Measurements from ENCODE around the gene LEKR1. TPM values are rescaled to one million over a fixed set of nuclear protein-coding genes. Genes with fewer than 3 reads are reported as not detected.
A peak's percentile ranks its signal among the peaks of the same experiment; 100 is the strongest.

Gene LEKR1
- total and polyA plus RNA-seq, 2 of the 13 experiments (the other 11 are each of a cell fraction or from before 2014, with no cell fraction given), result 0.49 to 1.5 TPM

DNA sequence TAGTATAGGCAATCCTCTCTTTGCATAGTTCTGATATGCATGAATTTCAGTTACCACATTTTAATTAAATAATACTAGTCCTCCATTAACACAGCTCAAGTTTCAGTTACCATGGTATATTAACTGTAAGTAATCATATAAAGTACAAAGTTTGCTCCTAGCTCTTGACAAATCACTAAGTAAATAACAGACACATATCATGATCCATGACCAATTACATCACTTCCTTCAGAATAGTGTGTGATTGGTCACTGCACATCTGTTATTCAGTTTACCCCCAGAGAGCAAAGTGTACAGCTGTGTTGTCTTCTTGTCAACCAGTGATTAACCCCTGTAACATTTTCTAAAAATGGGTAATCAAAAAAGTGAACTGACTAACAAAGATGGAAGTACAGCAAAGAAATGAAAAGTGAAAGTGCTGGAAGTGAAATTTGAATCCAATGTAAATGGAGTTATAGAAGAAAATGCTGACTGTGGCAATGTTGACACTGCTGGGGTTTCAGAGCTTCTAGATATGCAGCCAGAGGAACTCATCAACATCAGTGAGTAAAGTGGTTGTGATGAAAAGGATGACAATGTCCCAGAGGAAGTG lies 30.2 kb upstream of the LEKR1 start (continued):
- TF ChIP-seq, protein P1, sequence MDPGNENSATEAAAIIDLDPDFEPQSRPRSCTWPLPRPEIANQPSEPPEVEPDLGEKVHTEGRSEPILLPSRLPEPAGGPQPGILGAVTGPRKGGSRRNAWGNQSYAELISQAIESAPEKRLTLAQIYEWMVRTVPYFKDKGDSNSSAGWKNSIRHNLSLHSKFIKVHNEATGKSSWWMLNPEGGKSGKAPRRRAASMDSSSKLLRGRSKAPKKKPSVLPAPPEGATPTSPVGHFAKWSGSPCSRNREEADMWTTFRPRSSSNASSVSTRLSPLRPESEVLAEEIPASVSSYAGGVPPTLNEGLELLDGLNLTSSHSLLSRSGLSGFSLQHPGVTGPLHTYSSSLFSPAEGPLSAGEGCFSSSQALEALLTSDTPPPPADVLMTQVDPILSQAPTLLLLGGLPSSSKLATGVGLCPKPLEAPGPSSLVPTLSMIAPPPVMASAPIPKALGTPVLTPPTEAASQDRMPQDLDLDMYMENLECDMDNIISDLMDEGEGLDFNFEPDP (CRISPR knock-in tag; conservative IDR thresholded peaks at IDR 0.05), result no peak
- TF ChIP-seq RAD51 (IDR thresholded peaks at IDR 0.05; ENCODE audit: borderline replicate concordance), result no peak
- TF ChIP-seq, protein P2, sequence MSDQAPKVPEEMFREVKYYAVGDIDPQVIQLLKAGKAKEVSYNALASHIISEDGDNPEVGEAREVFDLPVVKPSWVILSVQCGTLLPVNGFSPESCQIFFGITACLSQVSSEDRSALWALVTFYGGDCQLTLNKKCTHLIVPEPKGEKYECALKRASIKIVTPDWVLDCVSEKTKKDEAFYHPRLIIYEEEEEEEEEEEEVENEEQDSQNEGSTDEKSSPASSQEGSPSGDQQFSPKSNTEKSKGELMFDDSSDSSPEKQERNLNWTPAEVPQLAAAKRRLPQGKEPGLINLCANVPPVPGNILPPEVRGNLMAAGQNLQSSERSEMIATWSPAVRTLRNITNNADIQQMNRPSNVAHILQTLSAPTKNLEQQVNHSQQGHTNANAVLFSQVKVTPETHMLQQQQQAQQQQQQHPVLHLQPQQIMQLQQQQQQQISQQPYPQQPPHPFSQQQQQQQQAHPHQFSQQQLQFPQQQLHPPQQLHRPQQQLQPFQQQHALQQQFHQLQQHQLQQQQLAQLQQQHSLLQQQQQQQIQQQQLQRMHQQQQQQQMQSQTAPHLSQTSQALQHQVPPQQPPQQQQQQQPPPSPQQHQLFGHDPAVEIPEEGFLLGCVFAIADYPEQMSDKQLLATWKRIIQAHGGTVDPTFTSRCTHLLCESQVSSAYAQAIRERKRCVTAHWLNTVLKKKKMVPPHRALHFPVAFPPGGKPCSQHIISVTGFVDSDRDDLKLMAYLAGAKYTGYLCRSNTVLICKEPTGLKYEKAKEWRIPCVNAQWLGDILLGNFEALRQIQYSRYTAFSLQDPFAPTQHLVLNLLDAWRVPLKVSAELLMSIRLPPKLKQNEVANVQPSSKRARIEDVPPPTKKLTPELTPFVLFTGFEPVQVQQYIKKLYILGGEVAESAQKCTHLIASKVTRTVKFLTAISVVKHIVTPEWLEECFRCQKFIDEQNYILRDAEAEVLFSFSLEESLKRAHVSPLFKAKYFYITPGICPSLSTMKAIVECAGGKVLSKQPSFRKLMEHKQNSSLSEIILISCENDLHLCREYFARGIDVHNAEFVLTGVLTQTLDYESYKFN (CRISPR knock-in tag; conservative IDR thresholded peaks at IDR 0.05), result peak; percentile 64
- TF ChIP-seq EP300 (IDR thresholded peaks at IDR 0.05; ENCODE audit: low read depth in 2 of 2, low read length in 2 of 2), result peak in 1 of 2 experiments; percentile 56; a peak in 2 of 4 replicates
- TF ChIP-seq EP300 (CRISPR knock-in tag; IDR thresholded peaks at IDR 0.05; ENCODE audit: borderline replicate concordance), result no peak
- peak; percentile 68 for TF ChIP-seq POGZ (CRISPR knock-in tag; IDR thresholded peaks at IDR 0.05)
- TF ChIP-seq, protein P3, sequence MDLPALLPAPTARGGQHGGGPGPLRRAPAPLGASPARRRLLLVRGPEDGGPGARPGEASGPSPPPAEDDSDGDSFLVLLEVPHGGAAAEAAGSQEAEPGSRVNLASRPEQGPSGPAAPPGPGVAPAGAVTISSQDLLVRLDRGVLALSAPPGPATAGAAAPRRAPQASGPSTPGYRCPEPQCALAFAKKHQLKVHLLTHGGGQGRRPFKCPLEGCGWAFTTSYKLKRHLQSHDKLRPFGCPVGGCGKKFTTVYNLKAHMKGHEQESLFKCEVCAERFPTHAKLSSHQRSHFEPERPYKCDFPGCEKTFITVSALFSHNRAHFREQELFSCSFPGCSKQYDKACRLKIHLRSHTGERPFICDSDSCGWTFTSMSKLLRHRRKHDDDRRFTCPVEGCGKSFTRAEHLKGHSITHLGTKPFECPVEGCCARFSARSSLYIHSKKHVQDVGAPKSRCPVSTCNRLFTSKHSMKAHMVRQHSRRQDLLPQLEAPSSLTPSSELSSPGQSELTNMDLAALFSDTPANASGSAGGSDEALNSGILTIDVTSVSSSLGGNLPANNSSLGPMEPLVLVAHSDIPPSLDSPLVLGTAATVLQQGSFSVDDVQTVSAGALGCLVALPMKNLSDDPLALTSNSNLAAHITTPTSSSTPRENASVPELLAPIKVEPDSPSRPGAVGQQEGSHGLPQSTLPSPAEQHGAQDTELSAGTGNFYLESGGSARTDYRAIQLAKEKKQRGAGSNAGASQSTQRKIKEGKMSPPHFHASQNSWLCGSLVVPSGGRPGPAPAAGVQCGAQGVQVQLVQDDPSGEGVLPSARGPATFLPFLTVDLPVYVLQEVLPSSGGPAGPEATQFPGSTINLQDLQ (CRISPR knock-in tag; IDR thresholded peaks at IDR 0.05), result no peak
- TF ChIP-seq, protein P4, sequence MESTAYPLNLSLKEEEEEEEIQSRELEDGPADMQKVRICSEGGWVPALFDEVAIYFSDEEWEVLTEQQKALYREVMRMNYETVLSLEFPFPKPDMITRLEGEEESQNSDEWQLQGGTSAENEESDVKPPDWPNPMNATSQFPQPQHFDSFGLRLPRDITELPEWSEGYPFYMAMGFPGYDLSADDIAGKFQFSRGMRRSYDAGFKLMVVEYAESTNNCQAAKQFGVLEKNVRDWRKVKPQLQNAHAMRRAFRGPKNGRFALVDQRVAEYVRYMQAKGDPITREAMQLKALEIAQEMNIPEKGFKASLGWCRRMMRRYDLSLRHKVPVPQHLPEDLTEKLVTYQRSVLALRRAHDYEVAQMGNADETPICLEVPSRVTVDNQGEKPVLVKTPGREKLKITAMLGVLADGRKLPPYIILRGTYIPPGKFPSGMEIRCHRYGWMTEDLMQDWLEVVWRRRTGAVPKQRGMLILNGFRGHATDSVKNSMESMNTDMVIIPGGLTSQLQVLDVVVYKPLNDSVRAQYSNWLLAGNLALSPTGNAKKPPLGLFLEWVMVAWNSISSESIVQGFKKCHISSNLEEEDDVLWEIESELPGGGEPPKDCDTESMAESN (CRISPR knock-in tag; conservative IDR thresholded peaks at IDR 0.05), result no peak
- no peak for TF ChIP-seq ZFYVE20 (CRISPR knock-in tag; IDR thresholded peaks at IDR 0.05; ENCODE audit: borderline replicate concordance, low read depth)
- TF ChIP-seq KMT2B (CRISPR knock-in tag; IDR thresholded peaks at IDR 0.05), result no peak
- TF ChIP-seq, protein P5, sequence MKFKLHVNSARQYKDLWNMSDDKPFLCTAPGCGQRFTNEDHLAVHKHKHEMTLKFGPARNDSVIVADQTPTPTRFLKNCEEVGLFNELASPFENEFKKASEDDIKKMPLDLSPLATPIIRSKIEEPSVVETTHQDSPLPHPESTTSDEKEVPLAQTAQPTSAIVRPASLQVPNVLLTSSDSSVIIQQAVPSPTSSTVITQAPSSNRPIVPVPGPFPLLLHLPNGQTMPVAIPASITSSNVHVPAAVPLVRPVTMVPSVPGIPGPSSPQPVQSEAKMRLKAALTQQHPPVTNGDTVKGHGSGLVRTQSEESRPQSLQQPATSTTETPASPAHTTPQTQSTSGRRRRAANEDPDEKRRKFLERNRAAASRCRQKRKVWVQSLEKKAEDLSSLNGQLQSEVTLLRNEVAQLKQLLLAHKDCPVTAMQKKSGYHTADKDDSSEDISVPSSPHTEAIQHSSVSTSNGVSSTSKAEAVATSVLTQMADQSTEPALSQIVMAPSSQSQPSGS (CRISPR knock-in tag; IDR thresholded peaks at IDR 0.05), result peak; percentile 73
- TF ChIP-seq ZNF3 (CRISPR knock-in tag; IDR thresholded peaks at IDR 0.05), result peak; percentile 94
- TF ChIP-seq, protein P6, sequence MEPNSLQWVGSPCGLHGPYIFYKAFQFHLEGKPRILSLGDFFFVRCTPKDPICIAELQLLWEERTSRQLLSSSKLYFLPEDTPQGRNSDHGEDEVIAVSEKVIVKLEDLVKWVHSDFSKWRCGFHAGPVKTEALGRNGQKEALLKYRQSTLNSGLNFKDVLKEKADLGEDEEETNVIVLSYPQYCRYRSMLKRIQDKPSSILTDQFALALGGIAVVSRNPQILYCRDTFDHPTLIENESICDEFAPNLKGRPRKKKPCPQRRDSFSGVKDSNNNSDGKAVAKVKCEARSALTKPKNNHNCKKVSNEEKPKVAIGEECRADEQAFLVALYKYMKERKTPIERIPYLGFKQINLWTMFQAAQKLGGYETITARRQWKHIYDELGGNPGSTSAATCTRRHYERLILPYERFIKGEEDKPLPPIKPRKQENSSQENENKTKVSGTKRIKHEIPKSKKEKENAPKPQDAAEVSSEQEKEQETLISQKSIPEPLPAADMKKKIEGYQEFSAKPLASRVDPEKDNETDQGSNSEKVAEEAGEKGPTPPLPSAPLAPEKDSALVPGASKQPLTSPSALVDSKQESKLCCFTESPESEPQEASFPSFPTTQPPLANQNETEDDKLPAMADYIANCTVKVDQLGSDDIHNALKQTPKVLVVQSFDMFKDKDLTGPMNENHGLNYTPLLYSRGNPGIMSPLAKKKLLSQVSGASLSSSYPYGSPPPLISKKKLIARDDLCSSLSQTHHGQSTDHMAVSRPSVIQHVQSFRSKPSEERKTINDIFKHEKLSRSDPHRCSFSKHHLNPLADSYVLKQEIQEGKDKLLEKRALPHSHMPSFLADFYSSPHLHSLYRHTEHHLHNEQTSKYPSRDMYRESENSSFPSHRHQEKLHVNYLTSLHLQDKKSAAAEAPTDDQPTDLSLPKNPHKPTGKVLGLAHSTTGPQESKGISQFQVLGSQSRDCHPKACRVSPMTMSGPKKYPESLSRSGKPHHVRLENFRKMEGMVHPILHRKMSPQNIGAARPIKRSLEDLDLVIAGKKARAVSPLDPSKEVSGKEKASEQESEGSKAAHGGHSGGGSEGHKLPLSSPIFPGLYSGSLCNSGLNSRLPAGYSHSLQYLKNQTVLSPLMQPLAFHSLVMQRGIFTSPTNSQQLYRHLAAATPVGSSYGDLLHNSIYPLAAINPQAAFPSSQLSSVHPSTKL (CRISPR knock-in tag; IDR thresholded peaks at IDR 0.05), result peak; percentile 36; the same call in 1 of the 2 replicates
